PC-9 (cell line): ENCODE data around the gene MUS81. TPM values are rescaled to one million over a fixed set of nuclear protein-coding genes. Genes with fewer than 3 reads are reported as not detected.

ENCODE experiments used
- BruUV-seq: library from RNA; stranded (reverse); fragments of 400-500 nt; replicated peaks from 2 replicates; lab custom pipeline; 2021; lab: Mats Ljungman, UMichigan
- CTCF ChIA-PET: fragments of 300-600 bp; sonication (Branson Sonifier 250); formaldehyde crosslinking; loops from one replicate; lab custom pipeline; 2022; ENCODE audit warnings: antibody characterized with exemption; lab: Charles Lee
- POLR2A ChIA-PET: fragments of 300-600 bp; sonication (Branson Sonifier 250); formaldehyde crosslinking; loops from one replicate; lab custom pipeline; 2022; ENCODE audit warnings: antibody characterized with exemption; ENCODE audit not compliant: unreplicated experiment; lab: Charles Lee
- DNase-seq, 2 experiments: peaks; one replicate each; pipeline versions ENCODE4 v3.0.0 to v3.0.0-alpha.2; 2015 to 2022; ENCODE audit warnings: mixed read lengths in 1 of 2
- H2AFZ ChIP-seq: fragments of 200-600 bp; sonication (generic); 2 replicates; pipeline ENCODE4 v1.8.1; 2017; ENCODE audit warnings: antibody characterized with exemption
- H3F3A ChIP-seq: fragments of 200-600 bp; sonication (generic); 2 replicates; pipeline ENCODE4 v1.8.1; 2017; ENCODE audit warnings: antibody characterized with exemption, mild to moderate bottlenecking, low read depth; ENCODE audit not compliant: insufficient read depth
- H3K27ac ChIP-seq: fragments of 200-600 bp; sonication (generic); 2 replicates; pipeline ENCODE4 v1.6.1; 2016; ENCODE audit warnings: mixed run types
- H3K27me3 ChIP-seq: fragments of 200-600 bp; sonication (generic); 2 replicates; pipeline ENCODE4 v1.6.1; 2016; ENCODE audit warnings: low read depth, mixed run types; ENCODE audit not compliant: insufficient read depth
- H3K36me3 ChIP-seq: fragments of 200-600 bp; sonication (generic); 2 replicates; pipeline ENCODE4 v1.6.1; 2016; ENCODE audit warnings: low read depth, mixed run types
- H3K4me1 ChIP-seq: fragments of 200-600 bp; sonication (generic); replicated peaks from 2 replicates; pipeline ENCODE4 v1.6.1; 2016; ENCODE audit warnings: mixed run types; ENCODE audit not compliant: insufficient read depth
- H3K4me2 ChIP-seq: fragments of 200-600 bp; sonication (generic); 2 replicates; pipeline ENCODE4 v1.6.1; 2017; ENCODE audit warnings: mixed run types
- H3K4me3 ChIP-seq: fragments of 200-600 bp; sonication (generic); 2 replicates; pipeline ENCODE4 v1.6.1; 2016; ENCODE audit warnings: mixed run types
- H3K79me2 ChIP-seq: fragments of 200-600 bp; sonication (generic); 2 replicates; pipeline ENCODE4 v1.6.1; 2017; ENCODE audit warnings: low read depth, mixed run types
- H3K9me2 ChIP-seq: fragments of 200-600 bp; sonication (generic); 2 replicates; pipeline ENCODE4 v1.8.1; 2017; ENCODE audit warnings: mild to moderate bottlenecking; ENCODE audit not compliant: insufficient read depth
- H3K9me3 ChIP-seq: fragments of 200-600 bp; sonication (generic); 2 replicates; pipeline ENCODE4 v1.8.1; 2016; ENCODE audit warnings: low read depth; ENCODE audit not compliant: insufficient read depth
- H4K20me1 ChIP-seq: fragments of 200-600 bp; sonication (generic); 2 replicates; pipeline ENCODE4 v1.8.1; 2017; ENCODE audit not compliant: insufficient read depth
- CTCF ChIP-seq: fragments of 200-600 bp; sonication (generic); conservative IDR thresholded peaks from 2 replicates; pipeline ENCODE4 v1.6.1; 2017; ENCODE audit warnings: mixed run types, antibody characterized with exemption, mild to moderate bottlenecking, moderate library complexity
- EZH2 ChIP-seq: fragments of 200-600 bp; sonication (generic); IDR thresholded peaks from 2 replicates; pipeline ENCODE4 v1.8.0; 2017; ENCODE audit warnings: antibody characterized with exemption, low read depth
- intact Hi-C: fragments of 100-400 bp; cut with micrococcal nuclease; formaldehyde crosslinking; loops from one replicate; pipeline ENCODE4 v1.10.0; 2022; ENCODE audit not compliant: unreplicated experiment
- total RNA-seq: library from RNA; stranded (reverse); gene quantifications from 2 replicates; pipeline ENCODE4 v1.2.3, GENCODE V29; 2021

Gene MUS81
- total RNA-seq, 1 experiment from 2014 or later = 62.7 TPM

DNA sequence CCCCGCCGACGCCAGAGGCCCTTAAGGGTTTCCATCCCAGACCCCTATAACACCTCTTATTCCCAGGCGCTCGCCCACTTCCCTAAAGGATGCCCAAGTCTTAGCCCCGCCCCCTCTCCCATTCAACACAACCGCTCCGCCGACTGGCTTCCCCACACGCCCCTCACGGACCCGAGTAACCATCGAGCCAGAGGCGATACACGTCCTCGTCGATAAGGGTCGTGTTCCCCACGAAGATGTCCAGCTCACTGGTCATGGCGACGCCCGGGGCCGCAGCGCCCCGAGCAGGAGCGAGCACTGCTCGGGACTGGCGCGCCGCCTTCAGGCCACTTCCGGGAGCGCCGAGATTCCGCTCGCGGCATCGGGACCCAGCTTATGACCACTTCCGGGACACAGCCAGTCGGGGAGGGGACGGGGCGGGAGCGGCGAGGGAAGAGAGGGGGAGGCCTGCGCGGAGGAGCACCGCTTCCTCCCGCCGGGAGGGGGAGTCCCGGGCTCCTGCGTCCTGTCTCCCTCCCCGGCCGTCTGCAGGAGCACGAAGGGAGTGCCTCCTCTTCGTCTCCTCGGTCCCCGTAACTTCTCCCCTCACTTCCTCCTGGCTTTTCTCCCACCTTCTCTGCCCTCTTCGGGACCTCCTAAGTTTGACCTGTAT is 28.1 kb downstream of the MUS81 start, which contains the start of gene FIBP:
TSS of gene FIBP (minus strand) at position 309 of the 652 bp plus-strand sequence. CDS start at position 256, 53 bp downstream.
- Histone ChIP-seq H3K4me1 (peaks cover 28% of the 10 kb centered on the region), H3K27me3 (no peaks in the 10 kb centered on the region), H2AFZ (peak within 1 kb of the TSS; percentile 94), H3K79me2 (peaks cover 36% of the 10 kb centered on the region), H3K9me2 (no peaks in the 10 kb centered on the region), H3F3A (peaks cover 69% of the 10 kb centered on the region), H3K36me3 (peaks cover 18% of the 10 kb centered on the region; the same call in 1 of the 2 replicates), H3K4me2 (peak within 1 kb of the TSS; percentile 98), H3K27ac (peak within 1 kb of the TSS; percentile 51), H3K9me3 (no peaks in the 10 kb centered on the region), H3K4me3 (peak within 1 kb of the TSS; percentile 80), H4K20me1 (0 out of 2 replicates have a peak, but pooled peaks cover 6% of the 10 kb centered on the region)
- no TSS peak for BruUV-seq
- CTCF ChIA-PET = interaction anchor here (0.6 to 3.2 kb wide), 19 partner anchors 9 to 742 kb away, joined by 3 to 24 read pairs (median 4); partner anchors contain the start of genes MUS81 and SART1
- POLR2A ChIA-PET = interaction anchor here (0.5 to 1.1 kb wide), 18 partner anchors 10 to 1487 kb away, joined by 3 to 29 read pairs (median 6); partner anchors contain the start of genes EIF1AD, FOSL1, KAT5 and MUS81
- TF ChIP-seq EZH2 = no peak
- peak; percentile 90 for TF ChIP-seq CTCF
- DNase-seq = peak; percentile 92 to 97
- intact Hi-C loops = loop anchor here (1.0 to 10.0 kb wide), 7 partner anchors 29 to 251 kb away; partner anchors contain the start of genes C11orf68, DRAP1, SART1 and SIPA1

DNA sequence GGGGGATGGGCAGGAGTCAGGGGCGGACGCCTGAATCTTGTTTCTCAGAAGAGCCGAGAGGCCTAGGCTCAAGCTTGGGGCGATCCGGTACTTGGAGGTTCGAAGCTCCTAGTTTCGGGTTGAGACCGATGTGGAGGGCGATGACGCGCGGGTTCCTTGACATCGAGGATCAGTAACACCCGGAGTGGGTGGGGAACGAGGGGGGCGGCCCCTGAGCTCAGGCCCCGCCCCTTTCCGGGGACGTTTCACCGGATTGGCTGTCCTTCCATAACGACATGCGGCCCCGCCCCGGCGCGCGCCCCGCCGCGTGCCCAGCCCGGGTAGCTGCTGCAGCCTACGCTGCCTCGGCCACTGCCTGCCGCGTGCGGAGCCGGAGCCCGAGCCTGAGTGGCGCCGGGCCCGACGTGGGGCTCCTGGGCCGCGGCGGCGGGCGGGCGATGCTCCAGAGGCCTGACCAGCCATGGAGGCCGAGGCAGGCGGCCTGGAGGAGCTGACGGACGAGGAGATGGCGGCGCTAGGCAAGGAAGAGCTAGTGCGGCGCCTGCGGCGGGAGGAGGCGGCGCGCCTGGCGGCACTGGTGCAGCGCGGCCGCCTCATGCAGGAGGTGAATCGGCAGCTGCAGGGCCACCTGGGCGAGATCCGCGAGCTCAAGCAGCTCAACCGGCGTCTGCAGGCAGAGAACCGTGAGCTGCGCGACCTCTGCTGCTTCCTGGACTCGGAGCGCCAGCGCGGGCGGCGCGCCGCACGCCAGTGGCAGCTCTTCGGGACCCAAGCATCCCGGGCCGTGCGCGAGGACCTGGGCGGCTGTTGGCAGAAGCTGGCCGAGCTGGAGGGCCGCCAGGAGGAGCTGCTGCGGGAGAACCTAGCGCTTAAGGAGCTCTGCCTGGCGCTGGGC is 30.3 kb downstream of the MUS81 start, which contains the start of gene CCDC85B:
TSS of gene CCDC85B (plus strand) at position 350 of the 895 bp plus-strand sequence. CDS start at position 461, 111 bp downstream.
- BruUV-seq = no TSS peak
- no peak for TF ChIP-seq EZH2
- TF ChIP-seq CTCF = 0 out of 2 replicates have a peak, but pooled peaks have one; percentile 35
- no peaks in the 10 kb centered on the region for H3K27me3 ChIP-seq
- peak within 1 kb of the TSS; percentile 64 for H3K27ac ChIP-seq
- CTCF ChIA-PET = interaction anchor here (0.6 to 3.2 kb wide), 9 partner anchors 25 to 238 kb away, joined by 3 to 24 read pairs (median 5); partner anchors contain the start of gene MUS81
- peaks cover 23% of the 10 kb centered on the region for H4K20me1 ChIP-seq
- H3K9me2 ChIP-seq = no peaks in the 10 kb centered on the region
- peaks cover 7% of the 10 kb centered on the region; the same call in 1 of the 2 replicates for H3K36me3 ChIP-seq
- H3K79me2 ChIP-seq = peaks cover 57% of the 10 kb centered on the region
- H3K4me1 ChIP-seq = peaks cover 30% of the 10 kb centered on the region
- no peaks in the 10 kb centered on the region for H3K9me3 ChIP-seq
- peak; percentile 86 to 99 for DNase-seq
- POLR2A ChIA-PET = interaction anchor here (0.5 to 3.2 kb wide), 21 partner anchors 8 to 1112 kb away, joined by 3 to 25 read pairs (median 4); partner anchors contain the start of genes MUS81, SART1 and SF1
- H3F3A ChIP-seq = peaks cover 91% of the 10 kb centered on the region
- H3K4me2 ChIP-seq = peak within 1 kb of the TSS; percentile 98
- H3K4me3 ChIP-seq = peak within 1 kb of the TSS; percentile 80
- intact Hi-C loops = no loop called here
- peak within 1 kb of the TSS; percentile 92 for H2AFZ ChIP-seq
